GM21381 (cell line): Measurements from ENCODE around the gene KREMEN1.

ENCODE experiments used
- ATAC-seq: cut with Tn5 transposase; IDR thresholded peaks from one replicate; pipeline ENCODE4 v1.9.1; 2021; ENCODE audit warnings: mild to moderate bottlenecking, moderate library complexity; ENCODE audit not compliant: unreplicated experiment

The KREMEN1 gene

GRCh38 chr22:29204455-29205183, 131.8 kb downstream of the KREMEN1 start:
- ATAC-seq: no peak

DNA sequence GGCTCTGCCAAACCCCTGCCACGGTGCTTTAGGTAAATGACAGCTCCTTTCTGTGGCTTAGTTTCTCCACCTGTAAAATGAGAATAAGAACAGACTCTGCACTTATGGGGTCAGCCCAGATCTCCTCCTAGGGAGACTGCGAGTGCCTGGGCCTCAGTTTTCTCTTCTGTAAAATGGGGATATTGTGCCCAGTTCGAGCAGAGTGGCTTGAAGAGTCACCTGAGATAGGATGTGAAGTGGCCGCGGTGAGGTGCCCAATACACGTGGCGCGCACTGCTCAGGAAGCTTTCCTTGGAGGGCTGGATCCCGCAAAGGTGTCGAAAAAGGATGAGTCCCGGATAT, 132.4 kb downstream of the KREMEN1 start:
- no peak for ATAC-seq

GRCh38 chr22:29205594-29206371, 132.9 kb downstream of the KREMEN1 start, which contains the start of gene EMID1:
EMID1 (plus strand) TSS chr22:29205896; CDS start chr22:29206039, 143 bp downstream.
- ATAC-seq: no peak

DNA sequence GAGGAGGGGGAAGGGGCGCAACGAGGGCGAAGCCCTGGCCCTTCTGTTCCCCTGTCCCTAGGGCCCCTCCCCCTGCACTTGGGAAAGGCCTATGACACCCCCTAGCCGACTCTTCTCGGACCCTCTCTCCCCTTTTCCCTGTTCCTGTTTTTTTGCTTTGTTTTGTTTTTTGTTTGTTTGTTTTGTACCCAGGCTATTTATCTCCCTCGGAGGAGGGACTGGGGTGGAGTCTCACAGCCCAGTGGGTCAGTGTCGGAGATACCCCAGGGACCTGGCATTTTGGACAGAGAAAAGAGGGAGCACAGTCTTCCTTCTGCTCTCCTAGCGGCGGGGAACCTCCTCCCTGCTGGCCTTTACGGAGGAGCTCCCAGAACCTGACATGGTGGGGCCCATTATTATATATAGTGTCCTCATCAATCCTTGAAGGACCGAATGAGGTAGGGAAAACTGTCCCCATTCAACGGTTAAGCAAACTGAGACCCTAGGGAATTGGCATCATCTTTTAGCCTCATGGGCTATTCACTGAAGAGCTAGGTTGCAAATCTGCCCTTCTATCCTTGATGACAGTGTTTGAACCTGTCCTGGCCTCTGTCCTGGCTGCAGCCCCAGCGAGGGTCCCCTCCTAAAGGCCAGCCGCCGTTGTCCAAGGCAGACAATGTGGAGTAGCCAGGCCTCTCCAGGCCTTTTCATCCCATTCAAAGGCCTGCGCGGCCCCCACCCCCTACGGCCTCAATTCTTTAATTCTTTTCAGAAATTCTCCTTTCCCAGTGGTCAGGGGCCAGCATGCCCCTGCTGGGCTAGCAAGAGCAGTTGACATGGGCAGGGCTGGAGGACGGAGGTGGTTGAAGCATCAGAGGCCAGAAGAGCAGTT, 133.8 kb downstream of the KREMEN1 start:
- ATAC-seq: no peak

DNA sequence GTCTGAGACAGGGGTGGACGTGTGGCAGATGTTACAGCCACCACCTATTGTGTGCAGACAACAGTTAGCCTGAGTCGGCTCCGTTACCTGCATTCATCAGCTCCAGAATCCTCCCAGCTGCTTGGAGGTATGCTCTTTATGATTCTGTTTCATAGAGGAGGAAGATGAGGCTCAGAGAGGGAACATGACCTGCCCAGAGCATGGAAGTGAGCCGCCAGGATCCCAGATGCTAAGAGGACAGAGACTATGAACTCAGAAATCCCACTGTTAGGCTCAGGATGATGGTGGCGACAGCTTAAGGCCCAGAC, 134.4 kb downstream of the KREMEN1 start:
- ATAC-seq: no peak

DNA sequence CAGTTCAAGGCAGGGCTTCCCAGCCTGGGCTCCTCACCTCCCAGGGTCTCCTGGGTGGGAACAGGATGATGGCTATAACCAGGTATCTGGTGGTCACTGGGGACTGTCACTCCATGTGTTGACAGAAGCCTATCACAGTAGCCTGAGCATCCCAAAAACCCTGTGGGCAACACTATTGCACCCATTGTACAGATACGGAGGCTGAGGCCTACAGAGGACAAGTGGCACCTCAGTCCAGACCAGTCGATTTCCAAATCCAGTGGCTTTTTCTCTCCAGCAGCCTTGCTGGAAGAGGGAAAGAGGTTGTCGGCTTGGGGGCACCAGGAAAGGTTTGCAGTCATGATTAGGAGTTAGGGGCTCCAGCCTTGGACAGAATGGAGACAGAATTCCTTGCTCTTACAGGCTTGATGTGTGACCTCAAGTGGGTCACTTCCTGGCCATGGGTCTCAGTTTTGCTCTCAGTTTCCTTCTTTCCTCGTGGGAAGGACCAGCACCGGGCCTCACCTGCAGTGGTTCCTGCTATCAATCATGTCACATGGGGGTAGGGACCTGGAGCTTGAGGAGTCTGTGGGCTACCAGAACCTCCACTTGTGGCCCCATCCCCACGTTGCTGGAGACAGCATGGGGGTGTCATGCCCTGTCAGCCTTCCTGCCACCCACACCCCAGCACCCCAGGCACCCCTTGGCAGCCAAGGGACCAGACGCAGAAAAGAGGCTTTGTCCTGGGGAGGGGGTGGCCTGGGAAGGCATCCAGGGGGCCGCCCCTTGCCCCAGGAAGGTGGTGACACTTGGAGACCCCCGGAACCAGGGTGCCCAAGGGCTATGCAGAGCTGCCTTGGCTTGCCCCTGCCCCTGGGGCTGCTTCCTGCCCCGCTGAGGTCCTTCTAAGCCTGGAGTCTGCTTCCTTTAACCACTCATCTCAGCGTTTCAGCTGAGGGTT, 135.0 kb downstream of the KREMEN1 start:
- ATAC-seq: no peak

GRCh38 chr22:29208502-29208862, 135.6 kb downstream of the KREMEN1 start:
- no peak for ATAC-seq

DNA sequence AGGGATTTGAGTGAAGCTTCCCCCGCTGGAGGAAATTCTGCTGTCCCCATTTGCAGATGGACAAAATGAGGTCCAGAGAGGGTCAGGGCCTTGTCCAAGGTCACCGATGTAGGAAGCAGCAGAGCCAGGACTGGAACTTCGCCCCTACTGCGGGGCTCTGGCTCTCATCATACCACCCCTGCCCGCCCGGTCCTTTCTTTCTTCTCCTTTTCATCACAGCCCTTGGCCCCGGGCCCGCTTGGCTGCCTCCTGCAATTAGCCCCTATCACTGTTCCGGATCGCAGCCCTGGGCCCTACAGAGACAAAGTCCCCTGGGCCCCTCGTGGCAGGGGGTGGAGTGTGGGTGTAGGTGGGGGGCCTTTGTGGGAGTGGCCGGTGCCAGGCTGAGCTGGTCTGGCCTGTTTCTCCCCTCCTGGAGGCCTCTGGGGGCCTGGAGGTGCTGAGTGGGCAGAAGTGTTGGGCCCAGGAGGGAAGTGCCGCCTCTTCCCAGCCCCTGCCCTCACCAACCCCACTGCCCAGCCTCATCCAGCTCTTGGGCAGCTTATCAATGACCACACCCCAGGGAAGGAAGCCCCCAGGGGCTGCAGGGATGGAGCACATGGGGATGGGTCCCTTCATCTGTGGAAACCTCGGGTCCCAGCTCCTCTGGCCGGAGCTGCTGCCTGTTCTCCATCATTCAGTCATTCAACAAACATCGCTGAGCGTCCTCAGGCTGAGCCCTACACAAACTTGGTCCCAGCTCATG, 136.2 kb downstream of the KREMEN1 start:
- no peak for ATAC-seq

DNA sequence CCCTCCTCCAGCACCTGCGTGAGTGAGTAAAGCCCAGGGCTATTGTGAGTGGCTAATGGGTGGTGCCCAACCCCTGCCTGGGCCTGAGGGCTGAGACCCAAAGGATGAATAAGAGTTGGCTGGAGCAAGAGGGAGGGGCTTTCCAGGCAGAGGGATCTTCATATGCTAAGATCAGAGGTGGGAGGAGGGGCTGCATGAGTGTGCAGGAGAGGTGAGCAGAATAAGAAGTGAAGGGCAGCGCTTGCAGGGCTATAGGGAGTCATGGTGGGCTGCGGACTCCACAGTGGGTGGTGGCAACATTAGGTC, 136.7 kb downstream of the KREMEN1 start:
- ATAC-seq: no peak

GRCh38 chr22:29211066-29211465, 138.2 kb downstream of the KREMEN1 start:
- no peak for ATAC-seq

DNA sequence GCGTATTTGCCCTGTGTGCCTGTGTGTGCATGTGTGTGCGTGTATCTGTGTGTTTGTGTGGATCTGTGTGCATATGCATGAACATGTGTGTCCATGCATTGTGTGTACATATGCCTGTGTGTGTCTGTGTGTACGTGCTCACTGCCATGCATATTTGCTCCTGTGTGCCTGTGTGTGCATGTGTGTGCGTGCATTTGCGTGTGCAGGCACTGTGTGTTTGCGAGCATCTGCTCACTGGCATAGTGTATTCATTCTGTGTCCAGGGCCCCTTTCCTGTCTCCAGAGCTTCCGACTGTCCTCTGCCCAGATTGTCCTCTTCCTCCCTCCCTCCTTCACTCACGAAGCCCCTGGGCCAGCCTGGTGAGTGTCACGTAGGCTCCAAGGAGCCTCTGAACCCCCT, 138.6 kb downstream of the KREMEN1 start:
- ATAC-seq: no peak

DNA sequence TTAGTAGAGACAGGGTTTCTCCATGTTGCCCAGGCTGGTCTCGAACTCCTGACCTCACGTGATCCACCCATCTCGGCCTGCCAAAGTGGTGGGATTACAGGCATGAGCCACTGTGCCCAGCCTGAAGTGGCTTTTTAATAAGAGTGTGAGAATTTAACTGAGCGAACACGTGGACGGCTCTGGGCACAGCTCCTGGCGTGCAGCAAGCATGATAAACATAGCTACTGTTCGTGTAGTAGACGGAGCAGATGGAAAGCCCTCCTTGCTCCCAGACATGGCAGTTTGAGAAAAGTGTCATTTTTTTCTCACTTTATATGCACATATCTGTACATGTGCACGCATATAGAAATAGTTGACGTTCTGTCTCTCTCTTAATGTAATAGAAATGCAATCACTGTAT, 139.9 kb downstream of the KREMEN1 start:
- ATAC-seq: no peak

DNA sequence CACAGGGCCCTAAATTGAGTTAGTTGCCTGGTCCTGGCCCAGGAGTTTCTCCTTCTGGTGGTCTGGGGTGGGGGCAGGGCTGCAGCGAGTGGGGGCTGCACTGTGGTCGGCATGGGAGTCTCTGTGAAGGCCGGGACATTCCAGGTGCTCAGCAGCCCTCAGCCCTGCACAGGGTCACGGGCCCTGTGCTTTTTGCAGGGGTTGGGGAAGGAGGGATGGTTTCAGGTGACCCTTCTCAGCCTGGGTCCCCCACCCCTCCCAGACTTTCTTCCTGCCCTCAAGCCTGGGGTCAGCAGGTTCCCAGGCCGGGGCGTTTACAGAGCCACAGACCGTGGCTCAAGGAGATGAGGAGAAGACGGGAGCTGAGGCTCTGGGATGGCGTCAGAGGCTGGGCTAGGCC, 140.7 kb downstream of the KREMEN1 start:
- ATAC-seq: no peak

DNA sequence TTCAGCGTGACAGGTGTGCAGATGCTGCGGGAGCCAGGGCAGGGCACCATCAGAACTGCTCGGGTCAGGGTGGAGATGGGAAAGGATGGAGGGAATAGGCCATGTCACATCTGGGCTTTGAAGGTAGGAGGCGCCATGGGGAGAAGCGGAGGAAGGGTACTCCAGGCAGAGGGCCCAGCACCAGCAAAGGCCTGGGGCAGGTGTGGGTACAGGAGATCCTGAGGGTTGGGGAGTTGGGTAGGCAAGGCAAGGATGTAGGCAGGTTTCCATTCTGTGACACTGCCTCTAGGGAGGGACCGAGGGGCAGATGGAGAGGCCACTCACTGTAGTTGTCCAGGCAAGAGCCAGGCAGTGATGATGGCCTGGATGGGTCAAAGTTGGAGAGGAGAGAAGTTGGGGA, 141.4 kb downstream of the KREMEN1 start:
- no peak for ATAC-seq

DNA sequence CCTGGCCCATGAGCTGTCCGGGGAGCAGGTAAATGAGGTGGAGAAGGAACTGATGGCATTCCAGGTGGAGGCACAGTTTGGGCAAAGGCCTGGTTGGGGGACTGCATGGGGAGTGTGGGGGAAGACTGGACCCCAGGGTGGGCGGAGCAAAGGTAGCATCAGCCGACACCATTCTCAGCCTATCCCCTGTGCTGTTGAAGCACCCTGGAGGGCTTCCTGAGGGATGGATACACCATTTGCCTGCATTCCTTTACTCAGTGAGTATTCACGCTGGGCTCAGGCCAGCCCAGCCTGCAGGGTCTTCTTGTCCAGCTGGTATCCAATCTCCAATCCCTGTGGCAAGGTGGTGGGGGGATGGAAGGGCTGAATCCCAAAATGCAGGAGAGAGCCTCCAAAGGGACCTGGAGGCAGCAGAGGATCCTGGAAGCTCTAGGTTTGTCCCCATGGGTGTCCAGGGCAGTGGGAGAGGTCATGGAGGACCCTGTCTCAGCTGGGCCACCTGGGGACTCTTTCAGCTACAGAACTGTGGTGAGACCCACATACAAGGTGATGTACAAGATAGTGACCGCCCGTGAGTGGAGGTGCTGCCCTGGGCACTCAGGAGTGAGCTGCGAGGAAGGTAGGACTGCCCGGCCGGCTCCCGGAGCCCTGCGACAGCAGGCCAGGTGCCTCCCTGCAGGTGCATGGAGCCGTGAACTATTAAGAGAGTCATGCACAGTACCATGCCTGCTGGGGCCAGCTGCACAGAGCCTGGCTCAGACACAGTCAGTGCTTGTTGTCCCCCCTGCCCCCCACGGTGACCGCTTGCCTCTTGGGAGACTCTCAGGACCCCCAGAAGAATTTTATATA, 142.4 kb downstream of the KREMEN1 start:
- no peak for ATAC-seq

GRCh38 chr22:29216011-29216872, 143.4 kb downstream of the KREMEN1 start:
- no peak for ATAC-seq

DNA sequence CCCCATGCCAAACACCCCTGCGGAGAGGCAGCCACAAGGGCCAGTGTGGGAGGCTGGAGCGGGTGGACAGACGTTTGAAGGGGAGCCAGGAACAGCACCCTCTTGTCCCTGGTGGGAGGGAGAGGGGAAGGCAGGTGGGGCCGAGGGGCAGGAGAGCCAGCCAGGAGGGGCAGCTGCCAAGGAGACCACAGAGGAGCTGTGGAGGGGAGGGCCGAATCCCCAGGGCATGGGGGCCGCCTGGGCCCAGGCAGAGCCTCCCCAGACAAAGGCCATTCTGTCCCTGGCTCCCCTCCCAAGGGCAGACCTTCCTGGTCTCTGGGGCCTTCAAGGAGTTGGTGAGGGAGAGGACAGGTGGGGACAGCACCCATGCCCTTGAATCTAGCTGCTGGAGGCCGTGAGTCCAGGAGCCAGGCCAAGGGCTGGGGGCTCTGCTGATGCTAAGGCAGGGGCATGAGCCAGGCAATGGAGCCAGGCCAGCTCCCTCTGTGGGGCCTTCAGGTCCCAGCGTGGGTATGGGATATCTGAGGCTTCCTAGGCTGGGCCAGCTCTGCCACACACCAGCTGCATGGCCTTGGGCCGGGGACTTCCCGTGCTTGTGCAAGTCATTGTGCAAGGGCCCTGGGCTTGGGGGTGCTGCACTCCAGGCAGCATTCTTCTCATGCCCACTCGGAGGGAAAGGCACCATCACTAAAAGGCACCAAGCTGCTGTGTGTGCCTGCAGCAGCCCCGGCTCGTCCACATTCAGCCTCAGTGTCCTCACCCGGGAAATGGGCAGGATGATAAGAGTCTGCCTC, 144.2 kb downstream of the KREMEN1 start:
- no peak for ATAC-seq
